ENCODE measurements around the gene MYO3B.

The MYO3B gene

DNA sequence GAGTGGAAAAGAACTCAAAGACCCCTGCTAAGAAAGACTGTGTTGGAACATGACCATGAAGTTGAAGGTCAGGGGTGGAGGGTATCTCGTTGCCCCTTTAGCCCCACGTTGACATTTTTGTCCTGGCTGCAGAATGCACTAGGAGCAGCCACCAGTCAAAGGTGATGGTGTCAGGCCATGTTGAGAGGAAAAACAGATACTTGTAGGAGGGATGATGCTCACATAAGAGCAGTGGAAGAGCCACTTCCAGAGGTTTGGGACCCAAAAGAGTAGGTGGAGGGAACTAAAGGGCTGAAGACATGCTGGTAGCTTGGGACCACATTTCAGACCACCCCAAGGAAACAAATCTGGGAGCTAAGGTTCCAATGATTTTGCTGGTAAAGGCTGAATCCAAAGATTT, 159.0 kb downstream of the MYO3B start:
- Histone ChIP-seq H3F3A (ENCODE audit: insufficient read depth, low read length) (no peaks in the 10 kb centered on the region), H3K9me2 (replicated peaks; ENCODE audit: insufficient read depth, low read length) (no peaks in the 10 kb centered on the region), H3K79me2 (ENCODE audit: low read length) (no peaks in the 10 kb centered on the region), H2AFZ (ENCODE audit: low read length) (no peak overlapping the region), H3K4me1 (ENCODE audit: low read length) (peaks cover 8% of the 10 kb centered on the region; the same call in 1 of the 2 replicates), H3K27me3 (replicated peaks; ENCODE audit: insufficient read depth, low read length) (0 out of 2 replicates have a peak, but pooled peaks cover 4% of the 10 kb centered on the region), H3K36me3 (replicated peaks; ENCODE audit: insufficient read depth, low read length) (no peaks in the 10 kb centered on the region), H3K9me3 (replicated peaks; ENCODE audit: insufficient read depth, low read length) (no peaks in the 10 kb centered on the region), H3K4me2 (ENCODE audit: low read depth, low read length) (0 out of 2 replicates have a peak overlapping the region, but pooled peaks have one; percentile 21), H3K27ac (ENCODE audit: low read length) (no peak overlapping the region), H4K20me1 (ENCODE audit: insufficient read depth, low read length) (no peaks in the 10 kb centered on the region), H3K9ac (ENCODE audit: low read length) (no peak overlapping the region), H3K4me3 (ENCODE audit: low read length) (no peak overlapping the region)
- DNase-seq, result no peak
- TF ChIP-seq EZH2phosphoT487 (IDR thresholded peaks at IDR 0.05; ENCODE audit: low read length) (no peak), EZH2 (optimal IDR thresholded peaks at IDR 0.05; ENCODE audit: low read depth, low read length) (no peak)
- TF ChIP-seq, protein P1, sequence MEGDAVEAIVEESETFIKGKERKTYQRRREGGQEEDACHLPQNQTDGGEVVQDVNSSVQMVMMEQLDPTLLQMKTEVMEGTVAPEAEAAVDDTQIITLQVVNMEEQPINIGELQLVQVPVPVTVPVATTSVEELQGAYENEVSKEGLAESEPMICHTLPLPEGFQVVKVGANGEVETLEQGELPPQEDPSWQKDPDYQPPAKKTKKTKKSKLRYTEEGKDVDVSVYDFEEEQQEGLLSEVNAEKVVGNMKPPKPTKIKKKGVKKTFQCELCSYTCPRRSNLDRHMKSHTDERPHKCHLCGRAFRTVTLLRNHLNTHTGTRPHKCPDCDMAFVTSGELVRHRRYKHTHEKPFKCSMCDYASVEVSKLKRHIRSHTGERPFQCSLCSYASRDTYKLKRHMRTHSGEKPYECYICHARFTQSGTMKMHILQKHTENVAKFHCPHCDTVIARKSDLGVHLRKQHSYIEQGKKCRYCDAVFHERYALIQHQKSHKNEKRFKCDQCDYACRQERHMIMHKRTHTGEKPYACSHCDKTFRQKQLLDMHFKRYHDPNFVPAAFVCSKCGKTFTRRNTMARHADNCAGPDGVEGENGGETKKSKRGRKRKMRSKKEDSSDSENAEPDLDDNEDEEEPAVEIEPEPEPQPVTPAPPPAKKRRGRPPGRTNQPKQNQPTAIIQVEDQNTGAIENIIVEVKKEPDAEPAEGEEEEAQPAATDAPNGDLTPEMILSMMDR (IDR thresholded peaks at IDR 0.05; ENCODE audit: low read length), result no peak

DNA sequence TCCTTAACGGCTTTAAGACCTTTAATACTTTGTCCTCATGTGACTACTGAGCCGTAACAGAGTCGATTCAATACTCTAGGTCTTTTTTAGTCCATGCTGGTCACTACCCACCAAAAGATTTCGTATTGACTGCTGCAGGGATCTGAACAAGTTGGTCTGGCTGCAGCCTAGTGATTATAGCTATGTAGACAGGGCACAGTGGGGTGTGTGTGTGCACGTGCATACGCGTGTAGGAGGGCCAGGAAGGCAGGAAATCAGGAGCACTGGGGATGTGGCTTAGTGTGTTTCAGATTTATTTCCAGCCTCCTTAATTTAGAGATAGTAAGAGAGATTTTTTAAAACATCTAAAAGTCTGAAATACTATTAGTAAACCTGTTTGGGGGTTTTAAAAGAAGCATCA, 161.4 kb downstream of the MYO3B start:
- TF ChIP-seq, protein P1 (IDR thresholded peaks at IDR 0.05; ENCODE audit: low read length), result no peak
- no peak for TF ChIP-seq EZH2phosphoT487 (IDR thresholded peaks at IDR 0.05; ENCODE audit: low read length)
- TF ChIP-seq EZH2 (optimal IDR thresholded peaks at IDR 0.05; ENCODE audit: low read depth, low read length), result no peak
- no peaks in the 10 kb centered on the region for H4K20me1 ChIP-seq (ENCODE audit: insufficient read depth, low read length)

DNA sequence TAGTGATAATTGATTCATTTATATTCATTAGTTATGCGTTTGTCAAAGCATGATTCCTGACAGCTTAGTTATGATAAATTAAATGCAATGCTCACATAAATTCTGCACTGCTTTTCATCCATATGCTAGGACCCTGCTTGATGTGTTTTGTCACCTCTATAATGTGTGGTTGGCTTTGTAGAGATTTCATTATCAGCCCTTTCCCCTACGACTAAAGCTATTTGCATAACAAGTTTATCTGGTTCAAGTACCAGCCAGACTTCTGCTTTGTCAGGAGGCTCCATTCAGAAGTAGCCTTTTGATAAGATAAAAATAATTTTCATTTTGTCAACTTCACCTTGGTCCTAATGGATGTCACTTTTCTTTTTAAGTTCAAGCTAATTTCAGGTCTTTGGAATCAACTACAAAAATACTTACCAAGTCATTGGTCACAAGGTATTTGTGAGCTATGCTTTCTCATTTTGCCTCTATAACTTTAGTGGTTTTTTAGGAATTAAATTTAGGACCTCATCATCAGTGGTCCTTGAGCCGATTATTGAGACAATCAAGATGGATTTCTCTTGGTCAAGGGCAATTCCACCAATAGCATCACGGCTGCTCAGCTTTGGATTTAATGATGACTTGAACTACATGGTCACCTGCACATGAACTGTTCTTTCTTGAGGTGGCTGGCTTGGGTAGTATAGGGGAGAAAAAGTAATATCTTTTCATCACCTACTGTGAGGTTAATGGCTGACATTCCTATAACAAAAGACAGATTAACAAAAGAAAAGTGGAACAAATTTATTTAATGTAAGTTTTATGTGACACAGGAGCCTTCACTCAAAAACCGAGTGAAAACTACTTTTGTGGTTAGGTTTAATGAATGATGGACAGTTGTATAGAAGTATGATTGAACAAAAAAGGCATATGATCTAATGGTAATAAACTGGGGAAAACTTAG, 162.1 kb downstream of the MYO3B start:
- TF ChIP-seq, protein P1 (IDR thresholded peaks at IDR 0.05; ENCODE audit: low read length), result no peak
- TF ChIP-seq EZH2phosphoT487 (IDR thresholded peaks at IDR 0.05; ENCODE audit: low read length) (no peak), EZH2 (optimal IDR thresholded peaks at IDR 0.05; ENCODE audit: low read depth, low read length) (no peak)
- DNase-seq, result no peak
- no peaks in the 10 kb centered on the region for H3K79me2 ChIP-seq (ENCODE audit: low read length)
- H3K27me3 ChIP-seq (replicated peaks; ENCODE audit: insufficient read depth, low read length), result 0 out of 2 replicates have a peak, but pooled peaks cover 10% of the 10 kb centered on the region
- H4K20me1 ChIP-seq (ENCODE audit: insufficient read depth, low read length), result no peaks in the 10 kb centered on the region
- H2AFZ ChIP-seq (ENCODE audit: low read length), result no peak overlapping the region
- H3K4me2 ChIP-seq (ENCODE audit: low read depth, low read length), result no peak overlapping the region
- H3K9me2 ChIP-seq (replicated peaks; ENCODE audit: insufficient read depth, low read length), result no peaks in the 10 kb centered on the region
- H3K36me3 ChIP-seq (replicated peaks; ENCODE audit: insufficient read depth, low read length), result no peaks in the 10 kb centered on the region
- no peak overlapping the region for H3K4me3 ChIP-seq (ENCODE audit: low read length)
- no peak overlapping the region for H3K9ac ChIP-seq (ENCODE audit: low read length)
- no peaks in the 10 kb centered on the region for H3K9me3 ChIP-seq (replicated peaks; ENCODE audit: insufficient read depth, low read length)
- peaks cover 16% of the 10 kb centered on the region; the same call in 1 of the 2 replicates for H3K4me1 ChIP-seq (ENCODE audit: low read length)
- H3F3A ChIP-seq (ENCODE audit: insufficient read depth, low read length), result no peaks in the 10 kb centered on the region
- H3K27ac ChIP-seq (ENCODE audit: low read length), result no peak overlapping the region

More for the DNA sequence above, 161.4 kb downstream of the MYO3B start:
- Histone ChIP-seq H3K79me2 (ENCODE audit: low read length) (no peaks in the 10 kb centered on the region), H3K27ac (ENCODE audit: low read length) (no peak overlapping the region), H3F3A (ENCODE audit: insufficient read depth, low read length) (no peaks in the 10 kb centered on the region), H3K4me1 (ENCODE audit: low read length) (peaks cover 16% of the 10 kb centered on the region; the same call in 1 of the 2 replicates), H3K9me3 (replicated peaks; ENCODE audit: insufficient read depth, low read length) (no peaks in the 10 kb centered on the region), H2AFZ (ENCODE audit: low read length) (no peak overlapping the region), H3K9ac (ENCODE audit: low read length) (no peak overlapping the region), H3K36me3 (replicated peaks; ENCODE audit: insufficient read depth, low read length) (no peaks in the 10 kb centered on the region), H3K9me2 (replicated peaks; ENCODE audit: insufficient read depth, low read length) (no peaks in the 10 kb centered on the region), H3K4me2 (ENCODE audit: low read depth, low read length) (no peak overlapping the region), H3K4me3 (ENCODE audit: low read length) (no peak overlapping the region), H3K27me3 (replicated peaks; ENCODE audit: insufficient read depth, low read length) (0 out of 2 replicates have a peak, but pooled peaks cover 10% of the 10 kb centered on the region)
- DNase-seq, result no peak
